ENCODE data around the gene CDK9. TPM values are rescaled to one million over a fixed set of nuclear protein-coding genes. Genes with fewer than 3 reads are reported as not detected.

The CDK9 gene
- polyA plus RNA-seq, 1 donor (not counting 4 experiments of a cell fraction or from before 2014, with no cell fraction given) = 47.8 TPM

GRCh38 chr9:127763918-127764384 lies 21.9 kb upstream of the CDK9 start:
- no peak overlapping the region for H3K9ac ChIP-seq (ENCODE audit: control insufficient read depth, extremely low read depth, insufficient read depth, low read length)
- no peaks in the 10 kb centered on the region for H3K36me3 ChIP-seq (ENCODE audit: control insufficient read depth in 2 of 2, extremely low read depth in 1 of 2, insufficient read depth in 2 of 2, low read length in 2 of 2)
- no peaks in the 10 kb centered on the region for H3K79me2 ChIP-seq (ENCODE audit: control insufficient read depth, insufficient read depth, low read length)
- no peak overlapping the region for H3K4me2 ChIP-seq (ENCODE audit: control insufficient read depth, extremely low read depth, insufficient read depth, low read depth, low read length)
- no peaks in the 10 kb centered on the region for H3K4me1 ChIP-seq (ENCODE audit: control insufficient read depth, extremely low read depth, insufficient read depth, low read length)
- dilution Hi-C loops (cut with MboI; ENCODE audit: extremely low pct_ligation_motif_present, low sequenced_read_pairs) = no loop called here
- peak in 2 of 3 experiments; percentile 33 to 55 for TF ChIP-seq CTCF (optimal IDR thresholded peaks at IDR 0.05 in 1 of 3, IDR thresholded peaks at IDR 0.05 in 1 of 3, conservative IDR thresholded peaks at IDR 0.05 in 1 of 3; ENCODE audit: extremely low read depth in 1 of 3, insufficient read depth in 2 of 3, low read length in 3 of 3)
- TF ChIP-seq EZH2 (IDR thresholded peaks at IDR 0.05; ENCODE audit: low read length) = no peak
- no peak overlapping the region for H2AFZ ChIP-seq (ENCODE audit: control insufficient read depth, low read length)
- no peak for DNase-seq (ENCODE audit: low read depth, low spot score)
- H3K9me1 ChIP-seq (ENCODE audit: control insufficient read depth, extremely low read depth, insufficient read depth, low read length) = no peaks in the 10 kb centered on the region
- no peaks in the 10 kb centered on the region for H3K9me3 ChIP-seq (ENCODE audit: control insufficient read depth, low read depth, low read length)
- H3K27me3 ChIP-seq (ENCODE audit: control insufficient read depth, extremely low read depth, insufficient read depth, low read length) = peaks cover 3% of the 10 kb centered on the region
- H3K27ac ChIP-seq (ENCODE audit: control insufficient read depth, insufficient read depth, low read length) = no peak overlapping the region
- no peak for FAIRE-seq
- no peak overlapping the region for H3K4me3 ChIP-seq (ENCODE audit: control insufficient read depth in 2 of 3, extremely low read depth in 1 of 3, insufficient read depth in 2 of 3, low read depth in 1 of 3, low read length in 3 of 3)
- H4K20me1 ChIP-seq (ENCODE audit: control insufficient read depth, extremely low read depth, insufficient read depth, low read length) = no peaks in the 10 kb centered on the region

GRCh38 chr9:127765418-127765817 lies 20.4 kb upstream of the CDK9 start:
- H3K36me3 ChIP-seq (ENCODE audit: control insufficient read depth in 2 of 2, extremely low read depth in 1 of 2, insufficient read depth in 2 of 2, low read length in 2 of 2) = no peaks in the 10 kb centered on the region
- peaks cover 3% of the 10 kb centered on the region for H3K27me3 ChIP-seq (ENCODE audit: control insufficient read depth, extremely low read depth, insufficient read depth, low read length)
- FAIRE-seq (no peak), DNase-seq (ENCODE audit: low read depth, low spot score) (no peak)
- H3K79me2 ChIP-seq (ENCODE audit: control insufficient read depth, insufficient read depth, low read length) = no peaks in the 10 kb centered on the region
- H2AFZ ChIP-seq (ENCODE audit: control insufficient read depth, low read length) = no peak overlapping the region
- dilution Hi-C loops (cut with MboI; ENCODE audit: extremely low pct_ligation_motif_present, low sequenced_read_pairs) = no loop called here
- no peaks in the 10 kb centered on the region for H3K9me3 ChIP-seq (ENCODE audit: control insufficient read depth, low read depth, low read length)
- H3K27ac ChIP-seq (ENCODE audit: control insufficient read depth, insufficient read depth, low read length) = no peak overlapping the region
- no peak overlapping the region for H3K4me2 ChIP-seq (ENCODE audit: control insufficient read depth, extremely low read depth, insufficient read depth, low read depth, low read length)
- TF ChIP-seq EZH2 (IDR thresholded peaks at IDR 0.05; ENCODE audit: low read length) = no peak
- TF ChIP-seq CTCF (optimal IDR thresholded peaks at IDR 0.05 in 1 of 3, IDR thresholded peaks at IDR 0.05 in 1 of 3, conservative IDR thresholded peaks at IDR 0.05 in 1 of 3; ENCODE audit: extremely low read depth in 1 of 3, insufficient read depth in 2 of 3, low read length in 3 of 3) = no peak
- H3K9me1 ChIP-seq (ENCODE audit: control insufficient read depth, extremely low read depth, insufficient read depth, low read length) = no peaks in the 10 kb centered on the region
- H3K4me1 ChIP-seq (ENCODE audit: control insufficient read depth, extremely low read depth, insufficient read depth, low read length) = peaks cover 1% of the 10 kb centered on the region
- H3K4me3 ChIP-seq (ENCODE audit: control insufficient read depth in 2 of 3, extremely low read depth in 1 of 3, insufficient read depth in 2 of 3, low read depth in 1 of 3, low read length in 3 of 3) = no peak overlapping the region
- H3K9ac ChIP-seq (ENCODE audit: control insufficient read depth, extremely low read depth, insufficient read depth, low read length) = no peak overlapping the region
- H4K20me1 ChIP-seq (ENCODE audit: control insufficient read depth, extremely low read depth, insufficient read depth, low read length) = no peaks in the 10 kb centered on the region
